ENCODE results near the gene KRT78.

The KRT78 gene

GRCh38 chr12:52794479-52795331 lies 54.1 kb downstream of the KRT78 start:
- no peak for DNase-seq

GRCh38 chr12:52792185-52793029 lies 56.4 kb downstream of the KRT78 start:
- no peak for DNase-seq

- no peak for DNase-seq
Observed at GRCh38 chr12:52791271-52792184, 57.3 kb downstream of the KRT78 start.

- no peak for DNase-seq
Observed at GRCh38 chr12:52790427-52791270, 58.1 kb downstream of the KRT78 start.

- no peak for DNase-seq
Observed at GRCh38 chr12:52789637-52790426, 59.0 kb downstream of the KRT78 start.

- DNase-seq: no peak
Observed at GRCh38 chr12:52788876-52789636, 59.7 kb downstream of the KRT78 start.

GRCh38 chr12:52788192-52788875 lies 60.5 kb downstream of the KRT78 start:
- no peak for DNase-seq

Measured in NCI-H524 treated with DMSO at 0.1 percent for 48 hours (cell line).